Measurements from ENCODE around the gene HCK.

DNA sequence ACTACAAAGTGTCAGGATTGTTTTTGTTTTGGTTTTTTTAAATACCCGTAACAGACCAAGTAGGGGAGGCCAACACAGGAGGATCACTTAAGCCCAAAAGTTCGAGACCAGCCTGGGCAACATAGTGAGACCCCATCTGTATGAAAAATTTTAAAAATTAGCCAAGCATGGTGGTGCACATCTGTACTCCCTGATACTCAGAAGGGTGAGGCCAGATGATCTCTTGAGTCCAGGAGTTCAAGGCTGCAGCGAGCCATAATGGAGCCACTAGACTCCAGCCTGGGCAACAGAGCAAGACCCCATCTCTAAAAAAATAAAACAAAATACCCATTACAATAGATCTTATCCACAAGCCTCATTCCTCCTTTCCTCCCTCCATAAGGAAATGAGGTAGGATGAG is 28.7 kb downstream of the HCK start:
- TF ChIP-seq, protein P1, sequence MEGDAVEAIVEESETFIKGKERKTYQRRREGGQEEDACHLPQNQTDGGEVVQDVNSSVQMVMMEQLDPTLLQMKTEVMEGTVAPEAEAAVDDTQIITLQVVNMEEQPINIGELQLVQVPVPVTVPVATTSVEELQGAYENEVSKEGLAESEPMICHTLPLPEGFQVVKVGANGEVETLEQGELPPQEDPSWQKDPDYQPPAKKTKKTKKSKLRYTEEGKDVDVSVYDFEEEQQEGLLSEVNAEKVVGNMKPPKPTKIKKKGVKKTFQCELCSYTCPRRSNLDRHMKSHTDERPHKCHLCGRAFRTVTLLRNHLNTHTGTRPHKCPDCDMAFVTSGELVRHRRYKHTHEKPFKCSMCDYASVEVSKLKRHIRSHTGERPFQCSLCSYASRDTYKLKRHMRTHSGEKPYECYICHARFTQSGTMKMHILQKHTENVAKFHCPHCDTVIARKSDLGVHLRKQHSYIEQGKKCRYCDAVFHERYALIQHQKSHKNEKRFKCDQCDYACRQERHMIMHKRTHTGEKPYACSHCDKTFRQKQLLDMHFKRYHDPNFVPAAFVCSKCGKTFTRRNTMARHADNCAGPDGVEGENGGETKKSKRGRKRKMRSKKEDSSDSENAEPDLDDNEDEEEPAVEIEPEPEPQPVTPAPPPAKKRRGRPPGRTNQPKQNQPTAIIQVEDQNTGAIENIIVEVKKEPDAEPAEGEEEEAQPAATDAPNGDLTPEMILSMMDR (conservative IDR thresholded peaks at IDR 0.05 in 1 of 2, IDR thresholded peaks at IDR 0.05 in 1 of 2; ENCODE audit: low read depth in 1 of 2, low read length in 2 of 2) = no peak
- no peak for TF ChIP-seq EZH2 (IDR thresholded peaks at IDR 0.05; ENCODE audit: low read length, missing control alignments)
